Measurements from ENCODE around the gene INAFM2. TPM values are rescaled to one million over a fixed set of nuclear protein-coding genes. Genes with fewer than 3 reads are reported as not detected.

INAFM2 gene
- total RNA-seq, result 4.3 and 4.4 TPM in 2 replicates

DNA sequence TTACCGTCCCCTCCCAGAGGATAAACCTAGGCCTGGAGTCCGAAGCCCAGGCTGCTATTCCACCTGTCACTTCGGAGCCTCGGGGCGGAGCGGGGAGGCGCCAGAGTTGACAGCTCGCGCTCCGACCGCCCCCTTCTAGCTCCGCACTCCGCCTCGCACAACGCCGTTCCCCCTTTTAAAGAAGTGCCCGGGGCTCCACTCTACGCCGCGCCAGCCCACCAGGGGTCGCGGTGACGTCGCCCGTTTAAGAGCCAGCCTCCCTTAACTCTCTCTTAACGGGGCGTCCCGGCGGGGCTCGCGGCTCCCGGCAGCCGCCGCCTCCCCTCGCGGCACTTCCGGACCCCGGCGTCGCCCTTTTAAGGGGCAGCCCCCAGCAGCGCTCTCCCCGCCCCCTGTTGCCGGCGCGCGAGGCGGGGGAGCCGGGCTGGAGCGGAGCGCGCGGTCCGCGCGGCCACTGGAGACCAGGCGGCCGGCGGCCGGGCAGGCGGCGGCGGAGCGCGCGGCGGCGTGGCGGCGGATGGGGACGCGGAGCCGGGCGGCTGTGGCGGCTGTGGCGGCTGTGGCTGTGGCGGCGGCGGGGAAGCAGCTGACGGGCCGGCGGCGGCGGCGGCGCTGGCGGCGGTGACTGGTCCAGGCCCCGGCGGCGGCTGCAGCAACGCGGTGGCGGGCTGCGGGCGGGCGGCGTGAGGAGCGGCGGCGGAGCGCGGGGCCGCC is at the start of gene INAFM2:
Gene INAFM2 (plus strand): TSS at position 454 of the 714 bp plus-strand sequence. CDS start 364 bp downstream, outside the sequence.

DNA sequence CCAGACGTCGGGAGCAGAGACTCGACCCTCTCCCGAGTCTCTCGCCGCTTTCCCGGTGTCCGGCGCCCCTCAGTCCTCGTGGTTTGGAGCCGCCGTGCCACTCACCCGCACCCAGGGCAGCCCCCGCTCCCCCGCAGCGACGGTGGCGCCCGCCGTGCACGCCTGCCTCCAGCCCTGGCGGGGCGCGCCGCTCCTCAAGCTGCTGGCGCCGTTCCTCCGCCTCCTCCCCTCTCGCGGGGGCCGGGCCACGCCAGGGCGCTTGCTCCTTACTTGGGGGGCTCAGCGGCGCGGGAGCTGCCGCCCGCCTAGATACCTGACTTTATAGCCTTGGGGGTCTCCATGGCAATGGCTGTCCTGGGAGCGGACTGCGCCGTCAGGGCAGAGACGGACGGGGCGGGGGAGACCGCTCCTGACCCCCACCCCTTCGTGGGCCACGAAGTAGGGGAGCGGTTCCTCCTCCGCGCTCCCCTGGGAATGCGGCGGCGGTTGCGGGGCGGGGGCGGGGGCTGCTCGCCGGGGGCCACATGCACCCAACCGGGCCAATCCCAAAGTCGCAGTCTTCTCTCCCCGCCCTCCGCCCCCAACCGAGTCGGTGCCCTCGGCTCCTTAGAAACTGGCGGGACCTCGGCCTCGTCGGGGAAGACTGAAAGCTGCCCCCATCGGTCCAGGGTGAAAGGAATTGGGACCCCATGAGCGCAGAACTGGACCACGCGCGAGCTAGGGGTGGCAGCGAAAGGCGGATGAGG is 40.5 kb upstream of the INAFM2 start, which contains the start of gene ANKRD63:
Gene ANKRD63 (minus strand): TSS at position 196 of the 746 bp plus-strand sequence. CDS start 478 bp downstream, outside the sequence.

DNA sequence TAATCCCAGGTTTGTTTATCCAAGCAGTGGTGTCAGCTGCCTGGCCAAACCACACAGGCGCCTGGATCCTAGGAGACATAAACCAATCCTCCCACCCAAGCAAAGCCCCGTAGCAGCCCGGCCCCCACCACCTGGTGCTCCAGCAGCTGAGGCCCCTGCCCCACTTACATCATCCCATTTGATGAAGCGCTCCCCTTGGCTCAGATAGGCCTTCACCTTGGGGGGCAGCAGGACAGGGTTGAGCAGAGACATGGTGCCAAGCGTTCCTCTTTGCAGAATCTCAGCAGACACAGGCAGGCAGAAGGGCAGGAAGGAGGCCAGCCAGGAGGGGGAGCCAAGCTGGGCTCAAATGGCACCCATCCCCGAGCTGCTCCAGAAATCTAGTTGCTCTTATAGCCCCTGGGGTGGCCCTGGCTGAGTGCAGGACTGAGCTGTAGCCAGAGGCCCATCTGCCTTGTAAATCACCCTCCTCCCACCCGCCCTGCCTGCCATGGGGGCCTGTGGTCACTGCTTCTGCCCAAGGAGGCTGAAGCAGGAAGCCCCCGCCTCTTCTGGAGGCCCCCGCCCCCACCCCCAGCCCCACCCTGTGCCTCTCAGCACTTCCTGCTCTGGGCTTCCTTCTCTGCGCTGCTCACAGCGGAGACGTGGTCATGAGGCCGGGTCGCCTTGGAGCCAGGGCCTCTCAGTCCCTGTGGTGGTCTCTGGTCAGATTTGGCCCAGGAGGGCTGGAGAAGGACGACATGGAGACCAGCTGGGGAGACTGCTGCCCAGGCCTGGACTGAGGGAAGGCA is 15.9 kb upstream of the INAFM2 start, which contains the start of gene PLCB2:
Gene PLCB2 (minus strand): TSS at position 515 of the 791 bp plus-strand sequence. CDS start 263 bp downstream, at position 252.

DNA sequence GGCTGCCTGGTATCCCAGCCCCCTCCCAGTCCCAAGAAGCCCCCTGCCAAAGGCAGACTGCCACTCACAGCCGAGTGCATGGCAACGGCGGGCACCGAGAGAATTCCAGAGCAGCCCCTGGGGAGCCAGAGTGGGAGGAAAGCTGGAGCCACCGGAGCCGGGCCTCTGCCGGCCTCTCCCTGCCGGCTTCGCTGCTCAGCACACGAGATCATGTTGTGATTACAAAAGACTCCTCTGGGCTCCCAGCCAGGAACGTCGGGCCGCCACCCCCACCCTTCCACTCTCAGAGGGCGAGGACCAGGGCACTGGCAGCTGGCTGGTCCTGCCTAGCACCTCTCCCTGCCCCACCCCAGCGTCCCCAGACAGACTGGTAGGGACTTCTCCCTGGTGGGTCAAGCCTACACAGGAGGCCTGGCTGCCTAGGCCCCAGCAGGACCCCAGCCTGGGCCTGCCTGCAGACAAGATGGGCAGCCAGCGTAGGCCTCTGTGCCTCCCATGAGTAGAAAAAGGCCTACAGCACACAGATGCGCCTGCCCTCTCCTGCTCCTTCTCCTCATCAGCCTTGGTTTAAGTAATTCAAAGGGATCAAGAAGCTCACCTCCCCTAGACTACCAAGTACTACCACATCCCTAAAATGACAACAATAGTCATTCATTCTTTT is 17.4 kb downstream of the INAFM2 start, which contains the start of gene CCDC9B:
Gene CCDC9B (minus strand): TSS at position 200 of the 661 bp plus-strand sequence. CDS start 120 bp downstream, at position 80.

DNA sequence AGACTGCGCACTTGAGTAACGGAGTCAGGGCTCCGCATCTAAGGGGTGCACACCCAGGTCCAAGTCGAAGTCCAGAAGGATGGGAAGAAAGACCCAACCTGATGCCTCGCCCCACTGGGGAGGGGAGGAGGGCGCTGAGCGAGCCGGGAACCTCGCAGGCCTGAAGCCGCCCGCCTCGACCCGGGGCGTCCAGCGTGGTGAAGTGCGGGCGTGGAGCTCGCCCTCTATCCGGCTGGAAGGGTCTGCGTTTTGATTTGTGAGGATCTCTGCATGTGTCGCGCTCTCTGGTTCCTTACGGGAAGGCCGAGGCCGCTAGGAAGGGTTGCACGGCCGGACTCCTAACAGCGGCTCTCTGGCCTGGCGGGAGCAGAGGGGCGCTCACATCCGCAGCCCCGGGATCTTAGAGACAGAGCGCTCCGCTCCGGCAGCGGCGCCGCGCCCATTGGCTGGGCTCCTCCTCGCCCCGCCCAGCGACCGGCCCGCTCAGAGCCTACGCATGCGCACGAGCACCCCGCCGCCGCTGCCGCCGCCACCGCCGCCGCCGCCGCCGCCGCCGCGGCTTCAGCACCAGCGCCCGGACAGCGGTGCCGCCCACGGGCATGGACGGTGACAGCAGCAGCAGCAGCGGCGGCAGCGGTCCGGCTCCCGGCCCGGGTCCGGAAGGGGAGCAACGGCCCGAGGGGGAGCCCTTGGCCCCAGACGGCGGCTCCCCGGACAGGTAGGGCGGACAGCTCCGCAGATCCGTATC is 34.4 kb downstream of the INAFM2 start, which contains the start of gene DISP2:
Gene DISP2 (plus strand): TSS at position 497 of the 748 bp plus-strand sequence. CDS start 103 bp downstream, at position 600.

Other genes starting within 250 kb of the INAFM2 start
- 0.17 and 1.6 TPM in 2 replicates for gene BMF, start 214.8 kb upstream of the INAFM2 start, total RNA-seq
- gene BUB1B, start 162.6 kb upstream of the INAFM2 start, total RNA-seq, result 34.8 and 35.5 TPM in 2 replicates
- 3.5 TPM in 1 of 2 replicates, not detected in the other for gene PAK6, start 84.6 kb upstream of the INAFM2 start, total RNA-seq
- gene ANKRD63, start 40.6 kb upstream of the INAFM2 start, total RNA-seq, result not detected in 2 replicates
- gene PLCB2, start 15.8 kb upstream of the INAFM2 start, total RNA-seq, result 0.74 and 2.2 TPM in 2 replicates
- 2.1 and 4.2 TPM in 2 replicates for gene CCDC9B, start 17.2 kb downstream of the INAFM2 start, total RNA-seq
- gene PHGR1, start 27.3 kb downstream of the INAFM2 start, total RNA-seq, result not detected in 2 replicates
- 0.17 and 0.30 TPM in 2 replicates for gene DISP2, start 34.5 kb downstream of the INAFM2 start, total RNA-seq
- gene KNSTRN, start 59.0 kb downstream of the INAFM2 start, total RNA-seq, result 77.2 and 82.8 TPM in 2 replicates
- gene IVD, start 82.1 kb downstream of the INAFM2 start, total RNA-seq, result 37.0 and 42.4 TPM in 2 replicates
- 7.1 and 8.0 TPM in 2 replicates for gene BAHD1, start 117.3 kb downstream of the INAFM2 start, total RNA-seq
- gene CHST14, start 147.3 kb downstream of the INAFM2 start, total RNA-seq, result 17.1 and 19.0 TPM in 2 replicates
- 18.1 and 20.5 TPM in 2 replicates for gene CCDC32, start 241.3 kb downstream of the INAFM2 start, total RNA-seq
- gene RPUSD2, start 245.6 kb downstream of the INAFM2 start, total RNA-seq, result 10.9 and 13.2 TPM in 2 replicates